ENCODE measurements around the gene CCDC8. TPM values are rescaled to one million over a fixed set of nuclear protein-coding genes. Genes with fewer than 3 reads are reported as not detected.
"Not testable (repeated sequence)": the region's sequence is repeated elsewhere in the genome, so short reads cannot be mapped to it uniquely, and the experiment has no call there.

Gene CCDC8
- total and polyA plus RNA-seq, 2 donors (not counting 3 experiments of a cell fraction or from before 2014, with no cell fraction given): 0.18 to 0.75 TPM

DNA sequence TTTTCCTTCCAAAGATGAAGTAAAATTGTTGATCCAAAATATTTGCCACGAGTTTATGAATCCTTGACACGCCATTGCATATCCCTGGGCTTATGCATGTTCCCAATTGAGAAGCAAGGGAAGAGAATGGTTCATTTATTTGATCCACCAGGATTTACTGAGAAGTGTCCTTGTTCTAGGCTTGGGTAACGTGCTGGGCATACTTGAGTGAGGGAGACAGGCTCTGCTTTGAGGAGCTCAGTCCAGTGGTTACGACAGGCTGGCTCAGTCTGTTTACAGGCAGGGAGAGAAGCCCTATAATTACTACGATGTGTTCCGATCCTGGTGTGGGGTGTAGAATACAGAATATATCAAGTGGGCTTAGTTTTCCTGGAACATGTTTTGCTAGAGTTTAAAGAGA lies 21.6 kb upstream of the CCDC8 start:
- Histone ChIP-seq H2AFZ (ENCODE audit: low read depth, low read length) (no peak overlapping the region), H3K4me3 (replicated peaks in 1 of 3; ENCODE audit: insufficient read depth in 1 of 3, low read depth in 1 of 3, low read length in 3 of 3) (no peak overlapping the region), H3K9ac (replicated peaks; ENCODE audit: extremely low read depth, insufficient read depth, low read length) (no peak overlapping the region), H4K20me1 (replicated peaks; ENCODE audit: control insufficient read depth, extremely low read depth, insufficient read depth, low read length) (no peaks in the 10 kb centered on the region), H3K9me3 (replicated peaks; ENCODE audit: control insufficient read depth, insufficient read depth, low read length) (no peaks in the 10 kb centered on the region), H3K27ac (ENCODE audit: insufficient read depth, low read depth, low read length) (no peak overlapping the region), H3K4me2 (ENCODE audit: insufficient read depth, low read length) (no peak overlapping the region), H3K79me2 (ENCODE audit: control insufficient read depth, insufficient read depth, low read length) (no peaks in the 10 kb centered on the region), H3K27me3 (ENCODE audit: control insufficient read depth in 2 of 2, insufficient read depth in 2 of 2, low read length in 2 of 2) (peaks cover 2 to 5% of the 10 kb centered on the region in 2 experiments), H3K9me1 (replicated peaks; ENCODE audit: control insufficient read depth, extremely low read depth, insufficient read depth, low read length) (no peaks in the 10 kb centered on the region), H3K4me1 (ENCODE audit: control insufficient read depth, extremely low read depth, insufficient read depth, low read length) (no peaks in the 10 kb centered on the region), H3K36me3 (ENCODE audit: control insufficient read depth in 2 of 2, extremely low read depth in 1 of 2, insufficient read depth in 2 of 2, low read length in 2 of 2) (no peaks in the 10 kb centered on the region)
- dilution Hi-C loops (cut with MboI; ENCODE audit: extremely low pct_ligation_motif_present, low sequenced_read_pairs) (no loop called here), intact Hi-C loops (cut with micrococcal nuclease) (no loop called here)
- POLR2A ChIA-PET: no interaction called here
- TF ChIP-seq GATA2 (IDR thresholded peaks at IDR 0.05; ENCODE audit: insufficient read depth, insufficient read length, low read depth, low read length): no peak
- TF ChIP-seq POLR2AphosphoS5 (IDR thresholded peaks at IDR 0.05; ENCODE audit: insufficient read depth, low read depth, low read length): no peak
- TF ChIP-seq POLR2A (IDR thresholded peaks at IDR 0.05; ENCODE audit: low read depth, low read length): no peak
- TF ChIP-seq, protein P1, sequence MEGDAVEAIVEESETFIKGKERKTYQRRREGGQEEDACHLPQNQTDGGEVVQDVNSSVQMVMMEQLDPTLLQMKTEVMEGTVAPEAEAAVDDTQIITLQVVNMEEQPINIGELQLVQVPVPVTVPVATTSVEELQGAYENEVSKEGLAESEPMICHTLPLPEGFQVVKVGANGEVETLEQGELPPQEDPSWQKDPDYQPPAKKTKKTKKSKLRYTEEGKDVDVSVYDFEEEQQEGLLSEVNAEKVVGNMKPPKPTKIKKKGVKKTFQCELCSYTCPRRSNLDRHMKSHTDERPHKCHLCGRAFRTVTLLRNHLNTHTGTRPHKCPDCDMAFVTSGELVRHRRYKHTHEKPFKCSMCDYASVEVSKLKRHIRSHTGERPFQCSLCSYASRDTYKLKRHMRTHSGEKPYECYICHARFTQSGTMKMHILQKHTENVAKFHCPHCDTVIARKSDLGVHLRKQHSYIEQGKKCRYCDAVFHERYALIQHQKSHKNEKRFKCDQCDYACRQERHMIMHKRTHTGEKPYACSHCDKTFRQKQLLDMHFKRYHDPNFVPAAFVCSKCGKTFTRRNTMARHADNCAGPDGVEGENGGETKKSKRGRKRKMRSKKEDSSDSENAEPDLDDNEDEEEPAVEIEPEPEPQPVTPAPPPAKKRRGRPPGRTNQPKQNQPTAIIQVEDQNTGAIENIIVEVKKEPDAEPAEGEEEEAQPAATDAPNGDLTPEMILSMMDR (IDR thresholded peaks at IDR 0.05; ENCODE audit: extremely low read depth in 1 of 2, insufficient read depth in 1 of 2, low read depth in 1 of 2, low read length in 2 of 2): no peak
- TF ChIP-seq, protein P2, sequence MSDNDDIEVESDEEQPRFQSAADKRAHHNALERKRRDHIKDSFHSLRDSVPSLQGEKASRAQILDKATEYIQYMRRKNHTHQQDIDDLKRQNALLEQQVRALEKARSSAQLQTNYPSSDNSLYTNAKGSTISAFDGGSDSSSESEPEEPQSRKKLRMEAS (IDR thresholded peaks at IDR 0.05; ENCODE audit: insufficient read depth, insufficient read length): no peak
- TF ChIP-seq JUN (IDR thresholded peaks at IDR 0.05; ENCODE audit: borderline replicate concordance, insufficient read depth, insufficient read length, low read depth): no peak
- TF ChIP-seq MYC (IDR thresholded peaks at IDR 0.05; ENCODE audit: low read depth, low read length): no peak
- TF ChIP-seq FOS (IDR thresholded peaks at IDR 0.05; ENCODE audit: borderline replicate concordance, insufficient read depth, low read length): no peak
- TF ChIP-seq EZH2 (IDR thresholded peaks at IDR 0.05; ENCODE audit: borderline replicate concordance, low read depth, low read length, severe bottlenecking): no peak
- FAIRE-seq (no peak), DNase-seq (ENCODE audit: low read depth, low spot score) (no peak)
- no TSS peak for BruUV-seq (replicated peaks)
- CTCF ChIA-PET: no interaction called here

DNA sequence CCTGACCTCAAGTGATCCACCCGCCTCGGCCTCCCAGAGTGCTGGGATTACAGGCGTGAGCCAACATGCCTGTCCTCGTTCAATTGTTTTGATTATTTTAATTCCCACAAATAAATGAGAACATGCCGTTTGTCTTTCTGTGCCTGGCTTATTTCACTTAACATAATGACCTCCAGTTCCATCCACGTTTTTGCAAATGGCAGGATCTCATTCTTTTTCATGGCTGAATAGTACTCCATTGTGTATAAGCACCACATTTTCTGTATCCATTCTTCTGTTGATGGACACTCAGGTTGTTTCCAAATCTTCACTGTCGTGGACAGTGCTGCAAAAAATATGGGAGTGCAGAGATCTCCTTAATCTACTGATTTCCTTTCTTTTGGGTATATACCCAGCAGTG lies 20.1 kb upstream of the CCDC8 start:
- BruUV-seq (replicated peaks); H3K4me1 ChIP-seq (ENCODE audit: control insufficient read depth, extremely low read depth, insufficient read depth, low read length); H3K9me3 ChIP-seq (replicated peaks; ENCODE audit: control insufficient read depth, insufficient read depth, low read length); H3K27me3 ChIP-seq (ENCODE audit: control insufficient read depth in 2 of 2, insufficient read depth in 2 of 2, low read length in 2 of 2); H3K9me1 ChIP-seq (replicated peaks; ENCODE audit: control insufficient read depth, extremely low read depth, insufficient read depth, low read length); FAIRE-seq; dilution Hi-C loops (cut with MboI; ENCODE audit: extremely low pct_ligation_motif_present, low sequenced_read_pairs); H3K4me3 ChIP-seq (replicated peaks in 1 of 3; ENCODE audit: insufficient read depth in 1 of 3, low read depth in 1 of 3, low read length in 3 of 3); H3K36me3 ChIP-seq (ENCODE audit: control insufficient read depth in 2 of 2, extremely low read depth in 1 of 2, insufficient read depth in 2 of 2, low read length in 2 of 2); H3K27ac ChIP-seq (ENCODE audit: insufficient read depth, low read depth, low read length); POLR2A ChIA-PET; DNase-seq (ENCODE audit: low read depth, low spot score); H4K20me1 ChIP-seq (replicated peaks; ENCODE audit: control insufficient read depth, extremely low read depth, insufficient read depth, low read length); H3K4me2 ChIP-seq (ENCODE audit: insufficient read depth, low read length); H3K79me2 ChIP-seq (ENCODE audit: control insufficient read depth, insufficient read depth, low read length); H3K9ac ChIP-seq (replicated peaks; ENCODE audit: extremely low read depth, insufficient read depth, low read length); H2AFZ ChIP-seq (ENCODE audit: low read depth, low read length); intact Hi-C loops (cut with micrococcal nuclease): not testable (repeated sequence)
- CTCF ChIA-PET: interaction anchor here (1.5 kb wide), 1 partner anchor 12 kb away, joined by 4 read pairs; no protein-coding TSS in a partner anchor
